GM19452 (cell line): ENCODE results near the gene COL5A2.

Experiments used
- ATAC-seq: cut with Tn5 transposase; IDR thresholded peaks from one replicate; pipeline ENCODE4 v1.9.1; 2021; ENCODE audit not compliant: unreplicated experiment

The COL5A2 gene

DNA sequence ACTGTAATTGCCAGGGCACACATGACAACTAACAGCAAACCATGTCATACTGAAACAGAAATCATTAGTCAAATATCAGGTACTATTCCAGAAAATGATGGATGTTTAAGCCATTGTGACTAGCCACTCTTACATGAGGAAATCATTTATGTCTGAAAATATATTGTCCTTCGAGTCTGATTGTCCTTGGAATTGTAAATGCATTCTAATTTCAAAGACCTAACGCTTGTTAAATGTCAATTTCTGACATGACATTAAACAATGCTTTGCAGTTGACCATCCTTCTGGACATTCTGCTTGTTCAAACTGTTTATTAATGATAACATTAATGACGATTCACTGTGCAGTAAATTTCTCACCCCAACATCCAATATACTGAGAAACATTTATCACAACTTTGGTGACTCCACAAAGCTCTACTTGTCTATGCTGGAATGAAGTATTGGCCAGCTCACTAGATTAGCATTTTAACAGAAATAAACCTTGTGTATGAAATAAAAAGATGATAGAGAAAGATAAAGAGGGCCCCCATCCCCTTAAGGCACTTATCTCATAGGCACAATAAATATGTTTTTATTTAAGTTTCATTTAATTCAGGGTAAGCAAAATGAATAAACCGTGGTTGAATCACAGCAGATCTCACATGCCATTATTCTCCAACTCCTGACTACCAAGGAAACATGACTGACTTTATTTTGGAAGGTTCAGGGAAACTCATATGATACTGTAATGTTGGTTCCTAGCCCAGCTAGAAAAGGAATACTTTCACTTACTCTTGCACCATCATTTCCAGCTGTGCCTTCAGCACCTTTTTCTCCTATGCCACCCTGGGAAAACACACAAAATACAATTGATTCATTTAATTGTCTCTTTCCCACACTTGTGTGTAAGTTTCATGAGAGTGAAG is 123.1 kb downstream of the COL5A2 start:
- ATAC-seq: no peak

DNA sequence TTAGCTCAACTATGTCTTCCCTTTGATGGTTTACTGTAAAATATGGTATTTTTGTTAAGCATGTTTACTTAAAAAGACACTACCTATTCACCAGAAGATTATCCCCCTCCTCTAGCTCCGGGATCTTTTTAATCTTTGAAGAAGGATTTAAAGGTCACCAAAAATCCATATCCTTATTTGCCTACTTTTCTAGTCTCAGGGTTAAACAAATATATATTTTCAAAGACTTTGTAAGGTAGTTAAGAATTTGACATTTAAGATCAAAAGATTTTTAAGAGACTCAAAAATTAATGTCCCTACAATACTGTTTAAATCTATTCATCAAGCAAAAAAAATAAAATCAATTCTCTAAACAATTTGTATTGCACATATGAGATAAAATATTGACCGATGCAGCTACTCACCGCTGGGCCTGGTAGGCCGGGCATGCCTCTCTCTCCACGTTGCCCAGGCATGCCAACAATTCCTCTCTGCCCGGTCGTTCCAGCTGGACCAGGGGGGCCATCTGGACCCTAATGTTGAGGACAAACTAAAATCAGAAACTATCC is 129.3 kb downstream of the COL5A2 start:
- ATAC-seq: no peak

DNA sequence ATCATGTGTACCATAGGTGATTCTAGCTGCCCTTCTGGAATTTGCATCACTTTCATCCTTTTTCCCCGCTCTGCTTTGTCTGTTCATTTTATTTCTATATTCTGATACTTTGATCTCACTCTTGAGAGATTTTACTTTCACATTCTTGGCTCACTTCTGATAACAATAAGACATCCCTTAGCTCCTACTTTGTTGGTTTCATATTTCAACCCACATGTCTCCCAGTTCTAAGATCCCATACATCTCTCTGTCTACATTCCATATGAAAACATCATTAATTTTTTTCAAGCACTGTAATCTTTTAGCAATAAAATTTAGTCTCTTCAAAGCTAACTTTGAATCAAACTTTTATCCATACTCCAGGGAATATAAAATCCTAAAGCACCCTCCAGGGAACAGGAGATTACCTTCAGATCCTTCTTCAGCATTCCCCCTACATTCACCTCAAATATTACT is 129.8 kb downstream of the COL5A2 start:
- no peak for ATAC-seq

DNA sequence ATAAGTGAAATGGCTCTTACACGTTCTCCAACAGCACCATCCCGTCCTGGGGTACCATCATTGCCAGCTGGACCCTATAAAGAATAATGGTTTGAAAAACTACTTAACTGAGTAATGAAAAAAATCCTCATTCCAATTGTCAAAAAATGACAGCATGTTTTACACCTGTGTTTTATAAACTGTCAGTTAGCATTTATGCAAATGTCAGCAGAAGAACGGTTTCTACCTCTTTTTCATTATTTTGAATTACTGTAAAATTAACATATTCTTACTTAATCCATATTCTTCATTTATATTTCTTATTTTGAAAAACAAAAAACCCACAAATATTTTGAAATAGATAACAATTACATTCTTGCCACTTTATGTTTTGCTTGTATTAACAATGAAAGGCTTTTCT is 131.4 kb downstream of the COL5A2 start:
- ATAC-seq: no peak

DNA sequence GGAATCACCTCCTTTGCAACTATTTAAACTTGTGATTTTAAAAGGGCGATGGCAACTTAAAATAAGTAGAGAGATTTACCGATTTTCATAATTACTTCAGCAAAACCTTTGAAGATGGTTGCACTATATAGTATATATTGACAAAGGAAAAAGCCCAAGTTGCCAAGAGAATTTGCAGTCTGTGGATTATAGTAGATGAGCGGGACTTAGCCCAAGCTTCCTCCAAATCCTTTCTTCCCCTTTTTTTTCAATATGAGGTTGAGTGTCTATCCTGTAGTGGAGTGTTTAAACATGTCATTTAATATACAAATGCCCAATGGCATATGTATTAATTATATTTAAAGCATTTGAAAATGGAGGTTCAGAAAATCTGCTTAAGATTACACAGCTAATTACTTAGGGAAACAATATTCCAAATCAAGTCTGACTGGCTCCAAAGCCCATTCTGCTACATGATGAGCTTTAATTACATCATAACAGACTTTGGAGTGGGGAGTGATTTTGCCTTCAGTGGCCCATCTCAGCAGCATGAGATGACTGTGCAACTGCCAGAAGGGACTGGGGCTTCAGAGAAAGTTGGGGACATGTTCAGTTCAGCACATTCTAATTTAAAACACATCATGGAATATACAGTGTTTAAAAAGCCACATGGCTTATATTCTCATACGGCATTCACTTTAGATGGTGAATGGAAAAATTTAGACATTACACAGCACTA is 132.2 kb downstream of the COL5A2 start:
- no peak for ATAC-seq

DNA sequence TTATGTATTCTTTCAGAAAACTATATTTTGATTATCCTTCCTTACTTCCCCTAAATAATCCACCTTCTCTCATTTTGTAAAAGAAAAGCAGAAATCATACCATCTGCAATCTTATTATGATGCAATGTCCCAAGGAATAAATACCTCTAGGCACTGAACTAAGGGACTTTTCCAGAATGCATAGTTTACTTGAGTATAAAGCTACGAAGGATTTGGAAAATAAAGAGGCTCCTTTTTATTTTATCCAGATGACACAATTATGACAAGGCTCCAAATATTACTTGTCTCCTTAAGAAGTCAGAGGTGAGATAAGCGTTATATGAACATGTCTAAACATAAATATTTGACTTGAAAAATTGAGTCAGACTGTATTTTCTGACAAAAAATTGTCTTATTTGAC is 133.2 kb downstream of the COL5A2 start:
- no peak for ATAC-seq

DNA sequence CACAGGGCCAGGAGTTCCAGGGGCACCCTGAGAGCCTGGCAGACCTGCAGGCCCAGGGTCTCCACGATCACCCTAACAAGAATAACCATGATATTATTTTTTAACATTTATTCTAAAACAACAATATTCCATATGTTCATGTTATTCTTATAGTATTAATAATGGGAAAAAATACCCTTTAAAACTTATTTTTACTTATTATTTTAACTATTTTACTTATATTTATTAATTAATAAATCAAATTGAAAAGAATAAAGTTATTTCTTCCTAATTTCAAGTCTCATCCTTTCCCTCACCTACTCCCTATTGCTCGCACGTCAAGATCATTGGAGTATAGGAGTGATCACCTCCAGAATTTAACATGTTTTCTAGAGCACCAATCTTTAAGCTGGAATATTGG is 133.7 kb downstream of the COL5A2 start:
- no peak for ATAC-seq

DNA sequence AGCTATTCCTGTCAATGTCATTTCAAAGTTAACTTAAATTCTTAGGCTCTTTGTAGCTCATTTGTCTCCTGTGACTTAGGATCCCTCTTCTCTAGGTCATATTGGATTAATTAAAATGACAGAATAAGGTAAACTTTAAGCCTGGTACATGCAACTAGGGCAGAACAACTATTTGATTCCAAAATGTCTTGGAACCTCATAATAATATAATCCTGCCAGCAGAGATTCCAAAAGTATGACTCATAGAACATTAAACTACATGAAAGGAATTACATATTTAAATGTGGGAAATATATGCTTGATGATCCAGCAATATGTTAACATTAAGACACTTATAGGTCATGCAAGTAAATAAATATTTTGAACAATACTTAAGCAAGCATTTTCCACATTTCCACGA is 142.0 kb downstream of the COL5A2 start:
- no peak for ATAC-seq

DNA sequence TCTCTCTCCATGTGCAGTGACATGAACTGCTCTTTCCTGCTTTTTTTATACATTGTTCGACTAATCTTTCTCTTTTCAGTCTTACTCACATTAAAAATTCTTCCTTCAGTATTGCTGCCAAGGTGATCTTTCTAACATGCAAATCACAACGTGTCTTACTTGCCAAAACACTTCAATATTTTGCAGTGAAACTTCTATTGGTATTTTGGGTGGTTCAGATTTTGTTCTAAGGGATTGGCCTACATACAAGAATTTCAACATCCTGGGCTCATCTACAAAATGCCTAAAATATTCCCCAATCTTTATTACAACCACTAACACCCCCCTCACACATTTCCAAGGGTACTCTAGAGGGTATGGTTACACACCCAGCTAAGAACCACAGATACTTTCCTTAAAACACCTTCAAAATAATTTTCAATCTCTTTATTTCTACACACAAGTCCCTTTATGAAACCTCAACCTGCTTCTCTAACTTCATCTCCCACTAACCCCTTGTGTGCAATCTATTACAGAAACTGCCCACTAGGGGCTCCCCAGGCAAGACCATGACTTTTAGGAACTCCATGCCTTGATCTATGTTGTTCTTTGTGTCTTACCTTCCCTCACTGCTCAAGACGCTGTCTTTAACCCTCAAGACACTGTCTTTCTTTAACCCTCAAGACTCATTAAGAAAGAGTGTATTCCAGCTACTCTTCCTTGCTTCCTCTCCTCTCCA is 154.5 kb downstream of the COL5A2 start:
- peak; percentile 66 for ATAC-seq

- ATAC-seq: no peak
Measured at GRCh38 chr2:189022492-189022891, 157.1 kb downstream of the COL5A2 start.

- ATAC-seq: no peak
Measured at GRCh38 chr2:189022053-189022481, 157.5 kb downstream of the COL5A2 start.

DNA sequence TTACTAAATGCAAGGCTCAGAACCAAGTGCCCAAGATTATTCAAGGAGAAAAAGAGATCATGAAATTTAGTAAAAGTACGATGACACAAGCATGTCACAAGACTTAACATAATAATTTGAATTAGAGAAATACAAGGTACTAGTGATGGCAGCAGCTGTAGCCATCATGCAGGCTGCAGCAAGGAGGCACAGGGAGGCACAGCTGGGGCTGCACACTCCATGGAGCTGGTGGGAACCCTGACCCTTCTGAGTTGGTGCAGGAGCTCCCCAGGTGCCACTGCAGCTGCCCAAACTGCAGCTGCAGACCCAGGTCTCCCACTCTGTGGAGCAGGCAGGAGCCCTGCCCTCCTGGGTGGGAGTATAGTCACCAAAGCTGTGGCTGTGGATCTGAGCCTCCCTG is 159.4 kb downstream of the COL5A2 start:
- no peak for ATAC-seq

- no peak for ATAC-seq
Measured at GRCh38 chr2:189018631-189019030, 160.9 kb downstream of the COL5A2 start.

DNA sequence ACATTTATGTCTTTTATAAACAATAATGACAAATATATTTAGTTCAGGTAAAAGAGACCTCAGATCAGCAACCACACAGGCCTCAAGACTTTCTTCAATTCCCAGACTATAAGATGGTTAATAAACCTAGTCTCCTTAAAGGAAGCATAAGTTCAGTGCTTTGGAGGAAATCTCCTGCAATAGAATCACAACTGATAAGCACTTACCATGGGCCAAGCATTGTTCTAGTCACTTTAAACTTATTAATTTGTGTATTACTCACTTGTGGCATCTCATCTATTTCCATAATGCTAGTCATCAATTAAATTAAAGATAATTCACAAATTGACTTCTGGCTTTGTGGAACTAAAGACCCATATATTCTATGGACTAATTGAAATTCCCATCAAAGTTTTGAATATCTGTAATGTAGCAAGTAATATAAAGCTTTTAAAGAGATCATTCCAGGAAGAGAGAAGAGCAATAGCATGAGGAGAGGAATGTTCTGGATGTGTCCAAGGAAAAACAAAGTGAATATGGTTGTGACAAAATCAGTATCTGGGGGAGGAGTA is 163.2 kb downstream of the COL5A2 start:
- no peak for ATAC-seq

GRCh38 chr2:189015359-189015758 is 164.2 kb downstream of the COL5A2 start:
- no peak for ATAC-seq

- ATAC-seq: no peak
Measured at GRCh38 chr2:189014449-189015138, 165.0 kb downstream of the COL5A2 start.

DNA sequence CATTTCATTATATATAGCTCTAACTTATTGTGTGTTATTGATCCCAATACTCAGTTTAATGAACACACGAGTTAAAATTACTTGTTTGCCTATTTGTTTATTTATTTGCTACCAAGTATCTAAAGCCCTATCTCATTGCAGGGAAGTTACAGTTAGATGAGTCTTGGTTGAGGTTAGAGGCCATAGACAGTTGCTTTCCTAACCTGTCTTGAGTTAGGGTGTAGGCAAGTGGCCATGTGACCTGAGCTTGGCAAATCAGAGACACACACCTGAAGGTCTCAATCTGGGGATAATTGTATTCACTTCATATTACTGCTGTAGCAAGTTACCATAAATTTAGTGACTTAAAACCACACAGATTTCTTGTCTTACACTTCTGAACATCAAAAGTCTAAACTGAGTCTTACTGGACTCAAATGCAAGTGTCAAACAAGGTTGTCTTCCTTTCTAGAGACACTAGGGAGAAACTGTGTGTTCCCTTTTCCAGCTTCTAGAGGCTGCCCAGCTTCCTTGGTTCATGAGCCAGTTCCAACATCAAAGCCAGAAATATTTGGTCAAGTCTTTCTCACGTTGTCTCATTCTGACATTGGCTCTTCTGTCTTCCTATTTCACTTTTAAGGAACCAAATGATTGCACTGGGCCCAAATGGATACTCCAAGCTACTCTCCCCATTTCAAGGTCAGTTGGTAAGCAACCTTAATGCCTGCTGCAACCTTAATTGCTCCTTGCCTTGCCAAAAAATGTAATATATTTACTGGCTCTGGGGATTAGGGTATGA is 165.7 kb downstream of the COL5A2 start:
- no peak for ATAC-seq

DNA sequence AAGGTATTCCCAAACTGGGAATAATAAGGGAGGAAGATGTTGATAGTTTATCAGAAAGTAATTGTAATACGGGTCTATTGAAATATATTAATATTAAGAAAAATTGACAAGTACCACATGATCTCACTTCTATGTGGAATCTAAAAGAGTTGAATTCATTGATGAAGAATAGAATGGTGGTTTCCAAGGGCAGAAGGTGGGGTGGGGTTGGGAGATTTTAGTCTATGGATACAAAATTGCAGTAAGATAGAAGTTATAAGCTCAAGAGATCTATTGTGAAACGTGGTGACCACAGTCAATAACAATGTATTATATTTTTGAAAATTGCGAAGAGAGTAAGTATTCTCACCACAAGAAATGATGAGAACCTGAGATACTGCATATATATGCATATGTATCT is 166.5 kb downstream of the COL5A2 start:
- no peak for ATAC-seq

DNA sequence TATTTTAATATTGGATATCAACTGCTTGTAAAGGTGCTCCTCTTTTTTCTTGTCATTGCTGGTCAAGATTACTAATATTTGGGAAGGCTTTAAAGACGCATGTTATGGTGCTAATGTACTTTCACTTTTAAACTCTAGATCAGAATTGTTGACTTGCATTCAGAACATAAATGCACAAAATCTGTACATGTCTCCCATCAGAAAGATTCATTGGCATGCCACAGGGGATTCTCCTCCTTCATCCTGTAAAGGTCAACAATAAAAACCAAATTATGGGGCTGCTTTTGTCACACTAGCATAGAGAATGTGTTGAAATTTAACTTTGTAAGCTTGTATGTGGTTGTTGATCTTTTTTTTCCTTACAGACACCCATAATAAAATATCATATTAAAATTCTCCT is 167.2 kb downstream of the COL5A2 start:
- ATAC-seq: no peak

GRCh38 chr2:189010536-189010935 is 169.0 kb downstream of the COL5A2 start:
- no peak for ATAC-seq
